Posterior vena cava (tissue), 2 donors: ENCODE measurements around the gene KRTAP10-9. TPM values are rescaled to one million over a fixed set of nuclear protein-coding genes. Genes with fewer than 3 reads are reported as not detected.
A peak's percentile ranks its signal among the peaks of the same experiment; 100 is the strongest.
"Not testable (repeated sequence)": the region's sequence is repeated elsewhere in the genome, so short reads cannot be mapped to it uniquely, and the experiment has no call there.

Experiments used
- DNase-seq: peaks from one replicate; pipeline ENCODE4 v3.0.0-alpha.2; 2020; ENCODE audit warnings: low spot score
- intact Hi-C, 2 donors: fragments of 100-400 bp; cut with DNase I; formaldehyde crosslinking; loops; one replicate each; pipeline versions ENCODE4 v1.14.1 to v1.14.2; 2022 to 2023
- total RNA-seq, 2 donors: library from RNA; stranded (reverse); fragmentation: NEBNext Ultra II Directional; extraction: Animal tissue kit (Norgen Biotek cat#: 25700); gene quantifications; one replicate each; pipeline ENCODE4 v1.2.1, GENCODE V29; 2021
- donor health status: DM: yes; HTN: yes; CAD: no.
- donor health status: DM: yes; HTN: yes; CAD: no.

KRTAP10-9 gene
- total RNA-seq, 2 donors from 2014 or later = not detected

DNA sequence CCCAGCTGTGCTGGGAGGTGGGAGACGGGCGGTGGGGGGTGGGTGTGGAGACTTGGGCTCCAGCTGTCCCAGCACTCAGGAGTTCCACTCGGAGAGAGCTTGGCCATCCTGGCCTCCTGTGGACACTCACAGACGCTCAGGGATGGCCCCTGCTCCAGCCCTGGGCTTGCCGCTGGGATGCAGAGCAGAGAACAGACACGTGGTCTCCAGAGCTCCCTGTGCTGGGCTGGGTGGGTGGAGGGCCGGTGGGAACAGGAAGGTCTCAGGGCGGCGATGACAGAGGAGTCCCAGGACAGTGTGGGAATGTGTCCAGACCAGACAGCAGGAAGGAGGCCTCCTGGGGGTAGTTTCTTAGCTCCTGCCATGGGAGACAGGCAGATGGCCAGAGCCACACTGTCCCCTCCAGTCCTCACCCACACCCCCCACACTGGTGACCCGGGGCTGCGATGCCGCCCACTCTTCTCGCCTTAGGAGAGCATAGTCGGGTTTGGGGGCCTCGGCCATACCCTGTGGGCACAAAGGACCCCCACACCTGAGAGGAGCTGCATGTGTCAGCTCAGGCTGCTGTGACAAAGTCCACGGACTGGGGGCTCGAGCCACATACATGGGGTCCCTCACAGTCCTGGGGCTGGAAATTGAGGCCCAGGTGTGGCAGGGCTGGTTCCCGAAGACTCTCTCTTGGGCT, 2.0 kb downstream of the KRTAP10-9 start:
- peak; percentile 62 for DNase-seq
- intact Hi-C loops = no loop called here

- intact Hi-C loops = no loop called here
- peak; percentile 47 for DNase-seq
Observed at GRCh38 chr21:44630440-44630839, 3.5 kb downstream of the KRTAP10-9 start.

- intact Hi-C loops = no loop called here
- DNase-seq = no peak
Observed at GRCh38 chr21:44632067-44632466, 5.2 kb downstream of the KRTAP10-9 start.

DNA sequence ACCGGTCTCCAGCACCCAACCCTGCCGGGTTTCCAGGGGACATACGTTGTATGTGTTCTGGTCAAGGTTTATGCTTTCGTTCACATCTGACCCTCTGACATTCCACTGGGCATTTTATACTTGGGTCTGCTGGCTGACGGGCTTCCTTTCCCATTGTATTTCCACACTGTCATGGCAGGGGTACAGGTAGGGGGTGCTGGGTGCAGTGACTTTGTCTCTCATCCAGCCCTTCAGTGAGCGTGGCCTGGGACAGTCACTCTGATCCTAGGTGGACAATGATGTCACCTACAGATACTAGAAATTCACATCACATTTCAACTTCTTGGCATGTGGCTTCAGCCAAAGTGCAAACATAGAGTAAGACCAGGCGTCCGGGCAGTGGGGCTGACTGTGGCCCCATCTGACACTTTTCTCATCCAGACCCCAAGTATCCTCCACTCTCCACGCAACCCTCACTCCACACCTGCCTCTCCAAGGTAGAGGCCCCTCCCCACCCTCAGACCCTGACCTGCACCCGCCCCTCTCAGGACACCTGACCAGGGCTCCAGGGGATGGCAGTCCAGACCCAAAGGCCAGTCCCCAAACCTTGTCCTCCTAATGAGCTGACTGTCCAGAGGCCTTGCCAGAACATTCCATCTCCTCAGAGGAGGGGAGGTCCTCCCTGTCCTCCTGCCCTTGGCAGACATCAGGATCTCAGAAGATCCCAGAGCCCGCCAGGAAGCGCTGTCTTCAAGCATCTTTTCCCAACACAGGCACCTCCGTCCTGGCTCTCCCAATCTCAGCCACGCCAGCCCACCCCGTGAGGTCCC, 9.5 kb downstream of the KRTAP10-9 start:
- intact Hi-C loops = no loop called here
- DNase-seq = peak; percentile 28

- no peak for DNase-seq
- intact Hi-C loops = no loop called here
Observed at GRCh38 chr21:44637018-44637850, 10.3 kb downstream of the KRTAP10-9 start, which contains the start of gene KRTAP10-10. Gene KRTAP10-10, plus strand, starts transcription at chr21:44637356. Its CDS starts 62 bp downstream, at chr21:44637418.

DNA sequence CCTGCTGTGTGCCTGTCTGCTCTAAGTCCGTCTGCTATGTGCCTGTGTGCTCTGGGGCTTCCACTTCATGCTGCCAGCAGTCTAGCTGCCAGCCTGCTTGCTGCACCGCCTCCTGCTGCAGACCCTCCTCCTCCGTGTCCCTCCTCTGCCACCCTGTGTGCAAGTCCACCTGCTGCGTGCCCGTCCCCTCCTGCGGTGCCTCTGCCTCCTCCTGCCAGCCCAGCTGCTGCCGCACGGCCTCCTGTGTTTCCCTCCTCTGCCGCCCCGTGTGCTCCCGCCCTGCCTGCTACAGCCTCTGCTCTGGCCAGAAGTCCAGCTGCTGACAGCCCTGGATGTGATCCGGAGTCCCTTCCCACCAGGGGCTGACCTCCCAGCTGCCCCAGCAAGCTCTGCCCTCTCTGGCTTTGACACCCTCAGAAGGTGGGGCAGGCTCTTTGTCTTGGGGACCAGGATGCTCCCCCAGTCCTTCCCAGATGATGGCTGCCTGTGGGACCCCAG, 11.0 kb downstream of the KRTAP10-9 start:
- DNase-seq, intact Hi-C loops: not testable (repeated sequence)

- DNase-seq, intact Hi-C loops: not testable (repeated sequence)
Observed at GRCh38 chr21:44638506-44639330, 11.8 kb downstream of the KRTAP10-9 start.

- no peak for DNase-seq
- intact Hi-C loops = no loop called here
Observed at GRCh38 chr21:44639331-44639655, 12.4 kb downstream of the KRTAP10-9 start.

GRCh38 chr21:44640761-44641160, 13.9 kb downstream of the KRTAP10-9 start:
- intact Hi-C loops = no loop called here
- no peak for DNase-seq

DNA sequence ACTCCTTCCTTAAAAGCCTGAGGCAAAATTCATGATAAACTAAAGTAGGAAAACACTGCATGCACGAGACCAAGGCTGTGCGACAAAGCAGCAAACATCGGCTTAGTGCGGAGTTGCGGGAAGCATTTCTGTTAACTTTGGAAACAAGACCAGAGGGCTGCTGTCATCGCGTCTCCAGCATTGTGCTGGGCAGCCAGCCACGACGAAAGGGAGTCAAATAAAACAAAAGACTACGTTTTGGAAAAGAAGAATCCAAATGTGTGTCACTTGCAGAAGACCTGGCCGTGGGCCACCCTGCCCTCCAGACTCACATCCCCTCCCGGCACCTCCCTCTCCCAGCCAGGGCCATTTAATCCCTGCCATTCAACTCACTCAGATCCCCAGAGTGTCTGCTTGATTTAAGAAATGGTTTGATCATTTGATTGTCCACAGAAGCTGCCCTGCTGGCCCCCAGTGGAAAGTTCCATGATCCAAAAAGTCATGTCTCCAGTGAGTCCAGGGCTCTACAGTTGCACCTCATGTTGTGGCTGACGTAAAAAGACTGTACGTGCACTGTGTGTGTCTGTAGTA, 16.9 kb downstream of the KRTAP10-9 start:
- intact Hi-C loops = no loop called here
- no peak for DNase-seq

GRCh38 chr21:44644878-44645277, 18.0 kb downstream of the KRTAP10-9 start:
- no peak for DNase-seq
- intact Hi-C loops = no loop called here

- intact Hi-C loops, DNase-seq: not testable (repeated sequence)
Observed at GRCh38 chr21:44646366-44647221, 19.7 kb downstream of the KRTAP10-9 start, which contains the start of gene KRTAP10-11. Gene KRTAP10-11, plus strand, starts transcription at chr21:44646414. Its CDS starts 45 bp downstream, at chr21:44646459.

DNA sequence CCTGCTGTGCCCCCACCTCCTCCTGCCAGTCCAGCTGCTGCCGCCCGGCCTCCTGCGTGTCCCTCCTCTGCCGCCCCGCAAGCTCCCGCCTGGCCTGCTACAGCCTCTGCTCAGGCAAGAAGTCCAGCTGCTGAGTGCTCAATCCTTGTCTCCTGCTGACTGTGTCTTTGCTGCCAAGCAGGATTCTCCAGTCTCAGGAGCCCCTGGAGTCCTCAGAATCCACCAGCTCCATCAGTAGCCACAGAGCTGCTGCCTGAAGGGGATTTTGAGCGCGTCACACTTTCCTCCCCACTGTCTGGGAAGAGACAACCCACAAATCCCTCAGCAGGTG, 20.3 kb downstream of the KRTAP10-9 start:
- intact Hi-C loops = no loop called here
- no peak for DNase-seq

GRCh38 chr21:44648557-44649311, 21.8 kb downstream of the KRTAP10-9 start:
- intact Hi-C loops = no loop called here
- DNase-seq = no peak

GRCh38 chr21:44649521-44650100, 22.7 kb downstream of the KRTAP10-9 start:
- no peak for DNase-seq
- intact Hi-C loops = no loop called here

- intact Hi-C loops = no loop called here
- no peak for DNase-seq
Observed at GRCh38 chr21:44650265-44650972, 23.5 kb downstream of the KRTAP10-9 start.
